ENCODE data around the gene GSDMA. TPM values are rescaled to one million over a fixed set of nuclear protein-coding genes. Genes with fewer than 3 reads are reported as not detected.

GSDMA gene
- not detected in 2 replicates for polyA plus RNA-seq

GRCh38 chr17:39962642-39963220, at the start of gene GSDMA:
Gene GSDMA, plus strand, starts transcription at chr17:39963004. Its CDS starts 2,684 bp downstream, at chr17:39965688.

DNA sequence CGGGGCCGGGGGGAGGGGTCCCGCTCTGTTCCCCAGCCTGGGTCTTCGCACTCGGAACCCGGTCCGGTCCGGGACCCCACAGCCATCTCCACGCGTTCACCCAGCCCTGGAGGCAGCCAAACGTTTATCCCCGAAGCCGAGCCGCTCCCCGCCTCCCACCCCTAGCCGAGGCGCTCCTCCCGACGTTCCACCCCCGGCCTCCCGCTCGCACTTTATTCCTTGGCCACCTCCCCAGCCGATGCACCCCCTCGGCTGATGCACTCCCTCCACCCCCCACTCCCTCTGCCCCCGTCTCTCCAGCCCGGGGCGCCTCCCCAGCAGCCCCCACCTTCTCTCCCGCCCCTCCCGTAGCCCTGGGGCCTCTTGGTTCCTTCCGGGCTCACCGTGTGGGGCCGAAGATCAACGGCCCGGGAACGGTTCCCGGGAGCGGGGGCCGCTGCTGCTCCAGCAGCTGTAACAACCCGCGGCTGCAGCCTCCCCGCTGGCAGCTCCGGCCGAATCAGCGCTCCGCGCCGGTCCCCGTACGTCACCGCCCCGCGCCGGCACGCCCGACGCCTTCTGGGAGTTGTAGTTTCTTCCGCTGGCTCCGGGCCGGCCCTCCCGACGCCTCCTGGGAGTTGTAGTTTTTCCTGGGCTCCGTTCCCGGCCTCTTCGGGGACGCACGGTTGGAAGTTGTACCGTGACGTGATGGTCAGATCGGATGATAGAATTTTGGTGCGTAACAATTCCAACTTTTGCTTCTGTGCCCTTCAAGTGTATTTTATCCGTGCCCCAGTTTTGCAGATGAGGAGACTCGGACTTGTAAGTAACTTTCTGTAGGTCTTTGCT, 35.5 kb upstream of the GSDMA start, which contains the start of the genes LRRC3C and ORMDL3:
Gene LRRC3C (plus strand): TSS at position 632 of the 828 bp plus-strand sequence. CDS start 13,792 bp downstream, outside the sequence.
Gene ORMDL3 (minus strand): TSS at position 501 of the 828 bp plus-strand sequence. CDS start 3,398 bp downstream, outside the sequence.

GRCh38 chr17:39980351-39981206, 17.8 kb downstream of the GSDMA start, which contains the start of gene PSMD3:
Gene PSMD3, plus strand, starts transcription at chr17:39980807. Its CDS starts 164 bp downstream, at chr17:39980971.

GRCh38 chr17:40015005-40015997, 52.5 kb downstream of the GSDMA start, which contains the start of gene CSF3:
Gene CSF3, plus strand, starts transcription at chr17:40015440. Its CDS starts 35 bp downstream, at chr17:40015475.

Other genes starting within 250 kb of the GSDMA start
- gene MIEN1, start 232.5 kb upstream of the GSDMA start, polyA plus RNA-seq, result 127 and 130 TPM in 2 replicates
- gene GRB7, start 225.1 kb upstream of the GSDMA start, polyA plus RNA-seq, result not detected in 2 replicates
- 0.10 TPM in 1 of 2 replicates, not detected in the other for gene IKZF3, start 98.7 kb upstream of the GSDMA start, polyA plus RNA-seq
- not detected in 2 replicates for gene ZPBP2, start 94.8 kb upstream of the GSDMA start, polyA plus RNA-seq
- 2.9 TPM in 1 of 2 replicates, not detected in the other for gene GSDMB, start 44.4 kb upstream of the GSDMA start, polyA plus RNA-seq
- gene ORMDL3, start 35.4 kb upstream of the GSDMA start, polyA plus RNA-seq, result 32.9 and 42.7 TPM in 2 replicates
- gene LRRC3C, start 35.3 kb upstream of the GSDMA start, polyA plus RNA-seq, result not detected in 2 replicates
- 4.0 and 6.0 TPM in 2 replicates for gene PSMD3, start 17.8 kb downstream of the GSDMA start, polyA plus RNA-seq
- gene CSF3, start 52.4 kb downstream of the GSDMA start, polyA plus RNA-seq, result not detected in 2 replicates
- 6.3 and 10.1 TPM in 2 replicates for gene MED24, start 91.4 kb downstream of the GSDMA start, polyA plus RNA-seq
- 8.4 and 9.1 TPM in 2 replicates for gene THRA, start 100.0 kb downstream of the GSDMA start, polyA plus RNA-seq
- gene NR1D1, start 137.6 kb downstream of the GSDMA start, polyA plus RNA-seq, result 5.1 and 10.0 TPM in 2 replicates
- gene MSL1, start 159.0 kb downstream of the GSDMA start, polyA plus RNA-seq, result 14.9 and 15.2 TPM in 2 replicates
- gene CASC3, start 177.5 kb downstream of the GSDMA start, polyA plus RNA-seq, result 9.1 and 16.2 TPM in 2 replicates
- 4.1 and 5.0 TPM in 2 replicates for gene RAPGEFL1, start 214.5 kb downstream of the GSDMA start, polyA plus RNA-seq

All from Purkinje cell (primary cell).